ENCODE measurements around the gene XCR1.

- TF ChIP-seq CTCF (conservative IDR thresholded peaks at IDR 0.05; ENCODE audit: low read depth, low read length) (no peak), EZH2 (IDR thresholded peaks at IDR 0.05; ENCODE audit: borderline replicate concordance, low read depth, low read length, poor library complexity, severe bottlenecking) (no peak)
These were observed 19.2 kb downstream of the XCR1 start for GRCh38 chr3:46008058-46008457.

Measured in A673 (cell line).